NCI-H2171 treated with DMSO at 0.1 percent for 48 hours (cell line): ENCODE results near the gene GAGE12G.
"Not testable (repeated sequence)": the region's sequence is repeated elsewhere in the genome, so short reads cannot be mapped to it uniquely, and the experiment has no call there.

Experiments
- DNase-seq: peaks from one replicate; lab custom pipeline; 2025; lab: John Stamatoyannopoulos, UW

GAGE12G gene

GRCh38 chrX:49570100-49570499 lies at the start of gene GAGE12G:
TSS of gene GAGE12G (plus strand) at chrX:49570400. CDS start at chrX:49571555, 1,155 bp downstream.
- DNase-seq: not testable (repeated sequence)

GRCh38 chrX:49531877-49532276 lies 38.3 kb upstream of the GAGE12G start, which contains the start of gene GAGE12C:
TSS of gene GAGE12C (plus strand) at chrX:49532177. CDS start at chrX:49533332, 1,155 bp downstream.
- DNase-seq: not testable (repeated sequence)

GRCh38 chrX:49541433-49541832 lies 28.8 kb upstream of the GAGE12G start, which contains the start of gene GAGE12D:
TSS of gene GAGE12D (plus strand) at chrX:49541733. CDS start at chrX:49542888, 1,155 bp downstream.
- DNase-seq: not testable (repeated sequence)

GRCh38 chrX:49550989-49551388 lies 19.2 kb upstream of the GAGE12G start, which contains the start of gene GAGE12E:
TSS of gene GAGE12E (plus strand) at chrX:49551289. CDS start at chrX:49552444, 1,155 bp downstream.
- not testable (repeated sequence) for DNase-seq

GRCh38 chrX:49560542-49560941 lies 9.7 kb upstream of the GAGE12G start, which contains the start of gene GAGE12F:
TSS of gene GAGE12F (plus strand) at chrX:49560842. CDS start at chrX:49561997, 1,155 bp downstream.
- DNase-seq: not testable (repeated sequence)

GRCh38 chrX:49568728-49569127 lies 1.5 kb upstream of the GAGE12G start:
- DNase-seq: not testable (repeated sequence)

DNA sequence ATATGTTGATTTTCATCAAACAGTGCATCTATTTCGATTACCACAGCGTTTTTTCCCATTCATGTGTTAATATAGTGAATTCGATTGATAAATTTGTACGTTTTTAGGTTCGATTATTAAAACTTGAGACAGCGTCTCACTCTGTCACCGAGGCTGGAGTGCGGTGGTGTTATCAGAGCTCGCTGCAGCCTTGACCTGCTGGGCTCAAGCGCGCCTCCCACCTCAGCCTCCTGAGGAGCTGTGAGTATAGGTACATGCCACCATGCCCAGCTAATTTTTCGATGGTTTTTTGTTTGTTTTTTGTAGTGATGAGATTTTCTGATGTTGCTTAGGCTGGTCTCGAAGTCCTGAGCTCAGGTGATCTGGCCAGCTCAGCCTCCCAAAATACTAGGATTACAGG lies 1.0 kb upstream of the GAGE12G start:
- DNase-seq: not testable (repeated sequence)

GRCh38 chrX:49579649-49580048 lies 9.4 kb downstream of the GAGE12G start, which contains the start of gene GAGE12H:
TSS of gene GAGE12H (plus strand) at chrX:49579949. CDS start at chrX:49581104, 1,155 bp downstream.
- not testable (repeated sequence) for DNase-seq

GRCh38 chrX:49589196-49589595 lies 19.0 kb downstream of the GAGE12G start, which contains the start of gene GAGE2A:
TSS of gene GAGE2A (plus strand) at chrX:49589496. CDS start at chrX:49590651, 1,155 bp downstream.
- not testable (repeated sequence) for DNase-seq

DNA sequence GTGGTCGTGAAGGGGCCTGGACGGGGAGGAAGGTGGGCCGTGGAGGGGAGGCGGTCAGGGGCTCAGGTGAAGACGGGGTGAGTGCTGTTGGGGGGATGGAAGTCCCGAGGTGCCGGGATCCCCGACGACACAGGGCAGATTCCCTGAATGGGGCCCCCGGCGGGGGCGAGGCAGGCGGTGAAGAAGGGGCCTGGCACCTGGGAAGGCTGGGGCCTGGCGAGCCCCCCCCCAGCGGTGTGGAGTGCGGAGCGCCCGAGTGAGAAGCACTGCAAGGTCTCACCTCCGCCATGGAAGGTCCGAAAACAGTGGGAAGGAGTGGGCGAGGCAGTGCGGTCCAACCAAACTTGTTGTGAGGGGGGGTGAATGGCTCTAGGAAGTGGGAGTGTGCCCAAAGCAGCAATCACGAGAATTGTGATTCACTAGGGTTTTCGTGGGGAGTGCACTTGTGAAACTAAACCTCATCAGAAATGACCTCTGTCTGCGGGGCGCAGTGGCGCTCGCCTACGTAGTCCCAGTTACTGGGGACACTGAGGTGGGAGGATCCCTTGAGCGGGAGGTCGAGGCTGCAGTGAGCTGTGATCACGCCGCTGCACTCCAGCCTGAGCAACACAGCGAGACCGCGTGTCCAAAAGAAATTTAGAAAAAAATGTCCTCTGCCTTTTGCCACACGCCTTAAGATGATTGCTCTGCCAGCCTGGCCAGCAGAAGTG lies 19.7 kb downstream of the GAGE12G start:
- DNase-seq: not testable (repeated sequence)

DNA sequence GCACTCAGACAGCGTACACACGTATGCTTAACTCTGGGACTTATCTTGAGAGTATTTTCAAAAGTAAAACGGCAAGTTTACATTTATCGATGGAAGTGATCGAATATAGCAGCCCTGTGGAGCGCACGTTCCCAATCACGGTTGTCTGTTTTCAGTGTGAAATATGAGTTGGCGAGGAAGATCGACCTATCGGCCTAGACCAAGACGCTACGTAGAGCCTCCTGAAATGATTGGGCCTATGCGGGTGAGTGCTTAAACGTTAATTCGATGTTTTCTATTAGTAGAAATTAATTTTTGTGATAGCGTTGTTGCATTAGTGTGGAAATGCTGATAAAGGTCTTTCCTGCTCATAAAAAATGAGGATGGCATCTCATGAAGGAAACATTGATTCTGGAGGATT lies 20.3 kb downstream of the GAGE12G start:
- DNase-seq: not testable (repeated sequence)

DNA sequence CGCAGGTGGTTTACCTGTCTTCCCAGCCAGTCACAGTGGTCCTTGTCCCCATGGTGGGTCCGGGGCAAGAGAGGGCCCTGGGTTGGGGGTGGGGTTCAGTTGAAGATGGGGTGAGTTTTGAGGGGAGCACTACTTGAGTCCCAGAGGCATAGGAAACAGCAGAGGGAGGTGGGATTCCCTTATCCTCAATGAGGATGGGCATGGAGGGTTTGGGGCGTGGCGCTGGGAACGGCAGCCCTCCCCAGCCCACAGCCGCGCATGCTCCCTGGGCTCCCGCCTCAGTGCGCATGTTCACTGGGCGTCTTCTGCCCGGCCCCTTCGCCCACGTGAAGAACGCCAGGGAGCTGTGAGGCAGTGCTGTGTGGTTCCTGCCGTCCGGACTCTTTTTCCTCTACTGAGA lies 28.5 kb downstream of the GAGE12G start, which contains the start of gene GAGE1:
Gene GAGE1, plus strand, starts transcription at position 301 of the 400 bp plus-strand sequence. CDS start 1,155 bp downstream, outside the sequence.
- DNase-seq: not testable (repeated sequence)

- no peak for DNase-seq
These were observed 40.6 kb downstream of the GAGE12G start for GRCh38 chrX:49610718-49611310.

DNA sequence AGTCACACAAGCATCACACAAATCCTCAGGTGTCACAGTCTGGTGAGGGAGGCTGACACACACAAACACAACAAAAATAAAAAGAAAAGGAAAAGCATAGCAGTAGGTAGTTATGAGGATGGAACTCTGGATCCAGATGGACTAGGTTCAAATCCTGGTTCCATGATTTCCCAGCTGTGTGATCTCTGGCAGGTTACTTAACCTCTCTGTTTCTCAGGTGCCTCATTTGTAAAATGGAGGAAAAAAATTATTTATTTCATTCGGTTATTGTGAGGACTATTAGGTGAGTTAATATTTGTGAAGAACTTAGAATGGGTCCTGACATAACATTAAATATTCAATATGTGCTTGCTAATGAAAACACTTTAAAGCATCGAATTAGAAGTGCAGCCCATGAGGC lies 48.4 kb downstream of the GAGE12G start:
- DNase-seq: no peak
